Measurements from ENCODE around the gene PCSK5.

Gene PCSK5

DNA sequence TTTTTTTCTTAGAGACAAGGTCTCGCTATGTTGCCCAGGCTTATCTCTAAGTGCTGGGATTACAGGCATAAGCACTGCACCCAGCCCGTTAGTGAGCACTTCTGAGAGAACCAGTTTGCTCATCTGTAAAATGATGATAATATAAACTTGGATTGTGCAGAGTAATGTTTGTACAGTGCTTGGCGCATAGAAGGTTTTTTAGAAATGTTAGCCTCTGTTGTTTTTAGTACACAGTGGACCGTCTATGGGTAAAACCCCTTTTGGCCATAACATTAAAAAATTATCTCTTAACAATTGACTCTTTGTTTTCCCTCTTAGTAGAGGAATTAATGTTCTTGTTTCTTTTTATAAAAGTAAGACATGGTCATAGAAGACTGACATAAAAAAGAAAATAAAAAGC, 202.1 kb downstream of the PCSK5 start:
- no peak for DNase-seq

DNA sequence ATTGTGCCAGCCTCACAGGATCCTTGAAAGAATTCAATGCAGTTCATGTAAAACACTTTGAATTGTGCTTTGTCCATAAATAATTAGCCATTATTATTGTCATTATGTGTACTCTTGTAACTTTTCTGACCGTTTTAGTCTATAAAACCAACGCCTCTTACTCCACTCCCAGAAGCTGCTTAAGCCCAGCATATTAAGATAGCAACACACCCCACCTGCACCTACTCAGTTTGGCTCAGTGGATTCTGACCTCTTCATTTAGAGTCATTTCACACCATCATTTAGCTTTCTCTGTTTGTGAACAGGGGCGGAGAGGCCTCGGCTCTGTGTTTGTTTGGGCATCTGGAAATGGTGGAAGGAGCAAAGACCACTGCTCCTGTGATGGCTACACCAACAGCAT, 205.1 kb downstream of the PCSK5 start:
- no peak for DNase-seq

DNA sequence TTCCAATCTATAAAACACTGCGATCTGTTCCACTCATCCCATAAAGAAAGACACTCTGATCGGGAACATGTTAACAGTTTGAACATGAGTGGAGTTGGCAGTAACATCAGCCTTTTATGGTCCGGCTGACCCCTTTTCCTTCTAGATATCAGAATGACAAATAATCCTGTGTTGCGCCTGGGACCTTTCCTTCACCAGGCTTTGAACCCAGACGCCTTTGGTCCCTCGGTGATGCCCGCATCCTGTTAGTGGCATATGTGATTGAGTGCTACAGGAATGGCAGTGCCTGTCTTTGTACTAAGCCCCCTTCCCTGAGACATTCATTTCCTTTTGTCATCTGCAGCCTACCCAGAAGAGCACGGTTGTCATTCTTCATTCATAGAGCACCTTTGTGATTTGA, 209.0 kb downstream of the PCSK5 start:
- DNase-seq, result no peak

DNA sequence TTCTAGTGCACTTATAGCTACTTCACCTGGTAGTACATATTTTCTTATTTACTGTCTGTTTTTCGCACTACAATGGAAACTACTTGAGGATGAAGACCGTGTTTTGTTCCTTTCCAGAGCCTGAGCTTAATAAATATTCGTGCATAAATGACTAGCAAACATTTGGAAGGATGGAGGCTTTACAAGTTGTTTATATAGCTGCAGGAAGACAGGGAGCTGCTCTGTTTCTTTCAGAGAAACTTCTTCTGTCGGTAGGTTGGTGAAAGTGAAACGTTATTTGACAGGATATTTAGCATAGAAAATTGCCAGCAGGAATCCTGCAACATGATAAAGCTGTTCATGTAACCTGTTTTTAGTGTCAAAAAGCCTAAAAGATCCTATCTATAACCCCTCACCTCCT, 210.6 kb downstream of the PCSK5 start:
- DNase-seq, result no peak

DNA sequence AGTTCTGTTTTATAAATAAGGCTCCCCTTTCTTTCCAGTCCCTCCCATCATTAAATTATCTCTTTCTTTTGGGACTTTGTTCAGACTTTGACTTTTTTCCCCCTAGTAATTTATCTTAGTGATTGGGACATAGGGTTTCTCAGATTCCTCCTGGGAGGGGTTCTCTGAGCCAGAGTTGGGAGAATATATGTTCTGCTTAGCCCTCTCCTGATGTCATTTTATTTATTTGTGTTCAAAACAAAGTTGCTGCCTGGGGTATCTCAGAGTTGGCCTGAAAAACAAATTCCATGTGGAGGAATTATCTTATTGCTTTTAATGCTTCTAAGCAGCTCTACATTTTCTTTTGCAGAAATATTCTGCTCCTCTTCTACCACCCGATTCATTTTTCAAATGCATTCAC, 211.0 kb downstream of the PCSK5 start:
- DNase-seq, result no peak

DNA sequence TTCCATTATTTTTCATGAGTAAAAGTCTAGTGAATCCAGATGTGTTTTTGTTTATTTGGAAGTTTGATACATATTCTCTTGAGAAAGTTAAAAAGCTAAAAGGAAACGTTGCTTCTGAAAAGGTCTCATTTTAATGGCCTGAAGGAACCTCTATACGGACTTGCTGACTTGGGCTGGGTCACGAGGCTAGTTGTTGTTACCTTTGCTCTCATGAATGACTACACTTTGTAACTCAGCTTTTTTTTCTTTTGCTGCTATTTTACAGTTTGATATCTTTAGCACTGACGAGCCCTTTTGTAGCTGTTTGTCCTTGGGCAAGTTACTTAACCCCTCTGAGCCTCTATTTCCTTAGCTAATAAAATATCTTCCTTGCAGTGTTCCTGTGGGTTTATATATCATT, 211.5 kb downstream of the PCSK5 start:
- no peak for DNase-seq

DNA sequence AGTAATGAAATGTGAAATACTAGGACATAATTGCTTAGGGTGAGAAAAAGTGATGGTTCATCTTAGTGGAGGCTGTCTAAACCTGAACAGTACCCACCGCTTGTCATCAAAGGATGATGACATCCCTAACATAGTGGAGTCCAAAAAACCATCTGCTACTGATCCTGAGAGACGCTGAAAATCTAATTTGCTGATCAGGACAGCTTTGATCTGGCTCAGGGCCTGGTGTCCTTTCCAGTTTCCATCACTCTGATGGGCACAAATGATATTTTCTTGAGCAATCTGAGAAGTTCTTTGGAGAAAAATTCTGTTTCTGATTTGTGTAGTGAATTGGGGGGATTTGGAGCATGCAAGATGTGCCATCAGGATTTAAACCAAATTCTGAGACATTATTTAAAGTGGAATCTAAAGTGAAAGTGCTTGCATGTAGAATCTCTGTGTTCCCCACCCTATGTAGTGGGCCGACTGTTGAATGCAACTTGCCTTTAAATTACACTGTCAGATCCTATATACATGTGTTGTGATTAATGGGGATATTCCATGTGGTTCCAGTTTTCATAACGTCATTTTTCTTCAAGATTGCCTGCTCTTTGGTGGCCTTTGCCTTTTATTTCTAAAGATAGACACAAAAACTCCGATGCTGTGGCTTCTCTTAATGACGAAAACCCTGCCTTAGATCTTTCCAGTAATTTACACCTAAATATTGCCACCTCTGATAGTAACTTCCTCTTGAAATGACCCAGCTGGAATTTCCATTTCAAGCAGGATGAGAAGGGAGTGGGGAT, 213.2 kb downstream of the PCSK5 start:
- no peak for DNase-seq

DNA sequence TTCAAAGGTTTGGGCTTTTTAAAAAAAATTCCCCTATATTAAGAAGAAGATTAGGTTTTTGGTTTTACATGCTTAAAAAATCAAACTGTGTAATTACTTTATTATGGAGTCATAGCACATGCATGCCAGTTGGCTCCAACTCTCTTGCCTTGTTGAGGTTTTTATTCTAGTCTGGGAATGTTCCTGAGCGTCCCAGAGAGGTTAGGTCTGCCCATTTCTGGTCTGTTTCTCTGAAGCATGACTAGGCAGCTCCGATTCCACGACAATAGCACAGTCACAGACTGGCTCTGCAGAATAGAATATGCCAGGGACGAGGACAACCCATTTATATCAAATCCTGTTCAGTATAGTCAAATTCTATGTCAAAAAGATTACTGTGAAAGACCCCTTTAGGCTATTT, 217.0 kb downstream of the PCSK5 start:
- DNase-seq, result no peak

DNA sequence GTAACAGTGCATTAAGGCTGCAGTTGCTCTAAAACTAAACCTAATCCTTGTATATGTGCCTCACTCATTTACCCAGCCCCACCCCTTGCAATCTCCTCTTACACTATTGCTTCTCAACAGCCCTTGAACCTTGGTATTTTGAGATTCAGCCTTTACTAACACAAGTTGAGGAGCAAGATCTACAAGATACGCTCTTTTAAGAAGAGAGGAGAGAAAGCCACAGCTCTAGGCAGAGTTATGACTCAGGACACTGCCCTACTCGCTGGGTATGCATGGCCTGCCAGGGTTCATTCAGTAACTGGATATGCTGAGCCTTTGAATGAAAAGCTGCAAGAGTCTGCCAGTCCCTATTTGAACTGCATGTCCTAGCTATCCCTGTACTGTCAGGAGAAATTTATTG, 219.5 kb downstream of the PCSK5 start:
- no peak for DNase-seq

DNA sequence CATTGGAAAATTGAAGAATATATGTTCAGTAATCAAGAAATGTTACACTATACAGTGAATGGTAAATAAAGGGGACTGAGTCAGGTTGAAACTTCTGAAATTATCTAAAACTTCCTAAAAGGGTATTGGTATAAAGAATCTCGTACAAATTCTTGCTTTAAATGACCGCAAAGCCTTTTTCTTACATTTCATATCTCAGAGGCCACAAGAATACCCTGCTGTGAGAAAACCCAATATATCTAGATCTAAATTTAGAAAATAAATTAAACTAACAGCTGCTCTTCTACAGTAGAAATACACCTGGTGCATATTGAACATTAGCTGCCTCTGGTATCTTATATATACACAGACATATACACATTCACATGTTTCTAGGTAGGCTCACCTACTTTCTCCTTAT, 221.7 kb downstream of the PCSK5 start:
- DNase-seq, result no peak

DNA sequence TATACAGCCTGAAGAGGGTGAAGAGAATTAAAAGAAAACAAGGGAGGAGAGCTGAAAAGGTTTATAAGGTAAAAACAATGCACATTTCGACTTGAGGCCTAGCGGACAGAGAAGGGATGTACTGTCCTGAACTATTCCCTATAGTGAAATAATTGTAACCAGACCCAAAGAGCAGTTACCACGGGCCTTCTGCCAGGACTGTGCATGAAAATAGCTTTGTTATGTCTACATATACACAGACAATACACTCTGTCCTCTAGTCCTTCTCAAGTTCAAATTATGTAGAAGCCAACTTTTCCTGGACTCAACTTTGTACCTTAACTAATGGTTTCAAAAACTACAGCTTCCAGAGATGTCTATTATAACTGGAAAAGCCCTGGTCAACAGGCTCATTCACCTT, 223.7 kb downstream of the PCSK5 start:
- DNase-seq, result no peak

DNA sequence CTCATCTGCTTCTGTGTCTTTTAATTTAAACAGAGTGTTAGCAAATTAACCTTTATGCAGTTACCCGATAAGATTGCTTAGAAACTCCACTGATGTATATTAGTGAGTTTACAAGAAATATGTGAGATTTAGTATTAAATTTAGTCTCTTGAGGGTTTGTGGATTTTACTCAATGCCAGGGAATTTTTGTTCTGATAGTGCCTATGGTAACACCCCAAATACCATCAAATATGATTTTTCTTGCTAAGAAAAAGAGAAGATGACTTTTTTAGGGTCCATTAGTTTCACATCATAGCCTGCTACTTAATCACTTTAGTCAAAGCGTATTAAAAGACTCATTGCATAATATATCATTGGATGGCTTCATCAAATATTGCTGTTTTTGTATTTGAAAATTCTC, 224.9 kb downstream of the PCSK5 start:
- DNase-seq, result no peak

DNA sequence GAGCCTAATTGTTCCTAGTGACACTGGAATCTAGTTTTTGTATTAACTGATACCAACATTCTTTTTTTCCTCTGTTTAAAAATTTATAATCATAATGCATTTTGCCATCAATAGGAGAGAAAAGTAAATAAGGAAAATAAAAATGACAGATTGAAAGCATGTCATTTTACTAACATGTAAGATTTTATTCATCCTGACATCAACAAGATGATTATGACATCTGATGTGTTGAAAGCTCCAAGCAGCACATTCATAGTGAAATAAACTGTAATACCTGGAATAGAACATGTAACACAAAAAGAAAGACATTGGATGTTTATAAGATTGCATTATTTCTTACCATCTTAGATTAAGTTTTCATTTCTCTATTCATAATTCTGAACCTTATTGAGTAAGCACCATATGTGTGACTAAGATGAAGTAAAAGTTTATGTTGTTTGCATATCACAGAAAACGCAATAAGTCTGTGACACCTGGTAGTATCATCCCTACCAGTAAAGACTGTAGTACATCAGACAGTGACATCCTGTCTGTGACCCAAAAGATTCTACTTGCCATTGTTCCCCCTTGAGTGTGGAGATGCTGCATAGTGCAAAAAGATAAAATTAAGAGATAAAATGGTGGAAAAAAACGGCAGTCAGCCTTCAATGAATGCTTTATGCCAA, 225.6 kb downstream of the PCSK5 start:
- DNase-seq, result no peak

DNA sequence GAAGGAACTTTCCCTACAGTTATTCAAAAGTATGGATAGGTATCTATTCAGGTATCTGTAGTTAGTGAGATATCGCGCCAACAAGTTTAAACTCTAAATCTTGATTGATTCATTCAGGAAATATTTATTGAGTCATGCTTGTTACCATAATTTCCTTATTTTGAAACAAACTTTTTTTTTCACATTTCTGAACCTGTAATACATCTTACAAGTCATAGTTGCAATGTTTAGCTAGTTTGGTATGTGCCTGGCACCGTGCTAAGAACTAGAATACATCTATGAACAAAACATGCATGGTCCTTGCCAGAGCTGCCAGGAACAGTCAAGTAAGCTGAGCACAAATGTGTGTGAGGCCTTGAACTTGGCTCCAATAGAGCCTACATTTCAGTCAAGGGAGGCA, 226.4 kb downstream of the PCSK5 start:
- no peak for DNase-seq

DNA sequence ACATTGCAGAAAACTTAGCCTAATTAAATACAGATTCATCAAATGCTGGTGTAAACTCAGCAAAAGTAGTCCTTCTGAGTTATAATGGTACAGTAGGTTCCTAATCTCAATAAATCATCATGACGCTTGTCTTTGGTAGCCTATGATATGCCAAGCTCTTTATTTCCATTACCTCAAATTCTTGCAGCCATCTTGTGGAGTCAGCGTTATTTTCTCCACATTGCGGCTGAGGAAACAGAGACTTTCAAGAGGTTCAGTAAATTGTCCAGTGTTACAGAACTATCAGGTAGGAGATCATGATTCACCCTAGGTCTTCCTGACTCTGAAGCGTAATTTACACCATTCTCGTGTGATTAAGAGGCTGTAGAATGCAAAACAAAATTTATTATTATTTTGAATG, 237.2 kb downstream of the PCSK5 start:
- DNase-seq, result no peak

DNA sequence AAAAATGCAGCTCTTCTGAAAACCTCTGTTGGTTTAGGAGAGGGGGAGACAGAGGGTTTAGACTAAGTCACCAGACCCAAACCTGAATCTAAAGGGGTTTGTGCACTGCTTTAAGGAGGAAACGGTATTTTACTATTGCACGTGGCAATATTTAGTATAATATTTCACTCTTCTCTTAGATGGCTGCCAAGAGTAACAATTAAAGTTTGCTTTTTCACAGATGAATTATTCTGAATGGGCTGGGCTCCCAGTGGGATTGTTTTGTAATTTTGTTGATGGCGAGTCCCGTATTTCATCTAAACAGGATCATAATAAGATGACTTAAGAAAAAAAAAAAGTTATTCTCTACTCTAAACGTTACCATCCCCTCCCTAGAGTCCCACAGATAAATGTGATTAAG, 245.4 kb downstream of the PCSK5 start:
- DNase-seq, result no peak

DNA sequence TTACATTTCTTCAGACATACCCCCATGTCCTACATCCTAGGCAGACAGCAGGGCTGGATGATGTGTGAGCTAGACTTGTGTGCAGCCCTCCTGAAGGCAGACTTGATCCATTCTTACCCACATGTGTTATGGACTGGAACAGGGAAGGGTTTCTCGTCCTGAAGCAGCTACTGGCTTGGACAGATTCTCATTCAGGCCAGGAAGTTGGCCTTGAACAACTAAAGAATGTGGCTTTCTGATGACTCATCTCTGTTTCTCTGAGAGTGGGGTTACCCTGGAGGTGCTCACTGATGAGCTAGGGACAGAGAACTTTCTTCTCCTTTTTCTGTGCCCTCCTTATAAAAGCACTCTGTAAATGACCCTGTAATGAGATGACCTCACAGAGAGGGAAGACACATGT, 246.5 kb downstream of the PCSK5 start:
- DNase-seq, result no peak

DNA sequence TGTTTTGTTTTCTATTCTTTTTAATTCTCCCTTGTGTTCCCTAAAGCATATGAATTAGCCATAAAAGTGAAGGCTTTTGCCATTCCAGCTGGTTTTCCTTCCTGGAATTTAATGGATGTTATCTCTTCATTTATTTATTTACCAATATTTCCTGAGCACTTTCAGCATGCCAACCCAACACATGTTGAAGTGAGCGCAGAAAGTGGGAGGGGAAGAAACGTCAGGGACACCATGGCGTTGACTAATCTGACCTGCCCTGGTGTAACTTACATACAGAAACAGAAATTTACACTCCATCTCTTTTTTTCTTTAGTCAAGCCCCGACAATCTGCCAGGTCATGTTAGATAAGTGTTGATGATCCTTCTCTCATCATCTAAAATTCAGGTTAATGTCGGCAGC, 247.5 kb downstream of the PCSK5 start:
- DNase-seq, result no peak

DNA sequence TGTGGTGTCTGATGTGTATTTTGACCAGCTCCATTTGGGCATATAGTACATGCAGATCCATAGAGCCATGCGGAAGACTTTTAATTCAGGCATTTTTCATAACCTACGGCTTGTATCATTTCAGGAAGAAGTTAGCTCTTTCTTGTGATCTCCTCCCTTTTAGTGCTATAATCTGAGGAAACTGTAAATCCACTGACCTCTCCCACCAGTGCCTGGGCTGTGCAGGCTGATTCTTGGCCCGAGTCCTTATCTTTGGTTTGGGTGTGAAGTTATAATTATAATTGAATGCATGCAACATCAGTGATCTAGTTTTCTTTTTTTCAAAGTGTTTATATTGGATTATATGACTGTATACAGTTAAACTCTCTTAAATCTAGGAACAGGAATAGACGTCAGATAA, 247.9 kb downstream of the PCSK5 start:
- no peak for DNase-seq

DNA sequence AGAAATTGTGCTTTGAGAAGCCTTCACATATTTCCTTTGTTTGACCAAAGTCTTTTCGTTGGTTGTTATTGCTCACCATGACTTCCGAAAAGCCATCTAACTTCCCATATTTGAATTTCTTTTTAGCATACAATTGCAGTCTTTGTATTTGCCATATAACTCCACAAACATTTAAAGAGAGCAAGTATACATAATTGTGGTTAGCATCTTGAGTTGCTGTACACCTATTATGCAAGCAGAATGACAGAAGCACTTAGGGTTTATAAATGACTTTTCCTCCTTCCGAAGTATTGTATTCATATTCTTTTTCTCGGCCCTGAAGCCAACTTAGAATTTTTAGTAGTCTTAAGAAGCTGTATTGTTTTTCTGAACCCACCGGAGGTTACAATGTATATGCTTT, 253.4 kb downstream of the PCSK5 start:
- DNase-seq, result no peak

DNA sequence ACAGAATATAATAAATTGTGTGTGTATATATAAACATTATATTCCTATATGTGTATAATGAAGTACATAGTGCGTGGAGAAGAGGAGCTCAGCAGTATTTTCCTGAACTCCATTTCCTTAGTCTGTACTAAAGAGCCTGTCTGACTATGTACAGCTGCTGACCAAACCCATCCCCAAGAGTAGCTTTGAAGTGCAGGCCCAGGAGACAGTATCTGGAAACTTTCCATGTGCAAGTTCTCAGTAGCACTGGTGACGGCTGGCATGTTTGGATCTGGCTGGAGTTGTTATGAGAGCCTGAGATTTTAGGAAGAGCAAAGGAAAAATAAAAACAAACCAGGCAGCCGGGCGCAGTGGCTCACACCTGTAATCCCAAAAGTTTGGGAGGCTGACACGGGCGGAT, 259.5 kb downstream of the PCSK5 start:
- no peak for DNase-seq

DNA sequence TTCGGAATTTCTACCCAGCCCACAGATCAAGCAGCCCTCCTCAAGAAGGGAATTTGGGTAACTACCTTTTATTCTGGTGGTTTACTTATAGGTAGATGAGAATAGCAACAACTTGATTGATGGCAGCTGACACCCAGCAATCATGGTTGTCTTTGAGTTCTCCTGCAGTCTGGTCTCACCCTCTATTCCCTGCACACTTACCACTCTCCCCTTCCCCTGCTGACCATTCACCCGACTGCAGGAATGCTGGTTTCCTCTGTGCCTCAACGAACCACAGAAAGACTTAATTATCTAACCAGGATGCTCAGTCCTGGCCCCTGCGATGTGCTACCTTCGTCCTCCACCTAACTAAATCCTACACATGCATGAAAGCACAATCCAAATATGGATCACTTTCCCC, 260.8 kb downstream of the PCSK5 start:
- no peak for DNase-seq

DNA sequence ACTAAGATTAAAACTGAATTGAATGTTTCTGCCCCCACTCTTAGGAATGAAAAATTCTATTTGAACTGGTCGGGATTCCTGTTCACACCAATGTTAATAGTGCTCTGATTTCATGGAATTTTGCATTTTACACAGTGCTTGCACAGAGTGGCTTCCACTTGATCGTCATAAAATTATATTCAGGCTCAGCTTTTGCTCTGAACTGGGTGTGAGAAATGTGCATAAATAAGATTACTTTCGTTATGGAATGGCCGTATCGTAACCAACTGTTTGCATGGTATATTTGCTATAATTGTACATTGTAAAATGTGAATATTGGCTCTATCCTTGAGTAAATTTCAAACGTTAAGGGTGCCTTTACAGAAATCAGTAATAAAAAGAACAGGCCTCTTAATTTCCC, 262.9 kb downstream of the PCSK5 start:
- no peak for DNase-seq

DNA sequence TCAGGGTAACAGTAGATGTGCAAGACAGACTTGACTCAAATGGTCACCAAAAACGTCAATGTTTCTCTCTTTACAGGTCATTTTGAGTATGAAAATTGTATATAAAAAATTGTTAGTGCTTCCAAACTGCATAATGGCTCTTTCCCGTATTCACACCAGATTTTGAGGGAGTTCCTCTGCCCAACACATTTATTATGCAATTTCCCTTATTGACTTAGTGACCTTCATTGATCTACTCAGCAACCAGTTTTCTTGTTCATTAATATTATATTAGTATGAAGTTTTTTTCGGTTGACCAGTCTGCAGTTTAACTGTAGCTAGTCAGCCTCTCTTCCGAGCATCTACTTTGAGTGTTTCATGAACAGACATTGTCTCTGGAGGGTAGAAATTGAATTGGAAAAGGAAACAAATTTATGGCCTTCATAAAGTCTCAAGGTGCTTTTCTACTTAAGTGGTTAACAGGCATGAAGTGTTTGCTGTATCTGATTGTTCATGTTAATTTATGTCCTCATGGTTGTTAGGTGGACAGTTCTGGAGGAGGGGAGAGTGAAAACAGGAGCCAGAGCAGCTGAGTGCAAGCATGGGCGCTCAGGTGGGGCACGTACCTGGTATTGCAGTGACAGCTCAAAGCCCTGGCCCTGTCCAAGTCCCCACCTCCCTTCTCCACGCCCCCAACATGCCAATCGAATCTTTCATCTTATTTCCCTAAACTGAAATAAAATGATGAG, 263.6 kb downstream of the PCSK5 start:
- DNase-seq, result no peak
